Loucy (cell line): ENCODE data around the gene NBEA.

Experiments
- EZH2phosphoT487 ChIP-seq: fragments of 200-600 bp; IDR thresholded peaks from 2 replicates; pipeline ENCODE4 v1.6.1; 2018; ENCODE audit warnings: antibody characterized with exemption, mild to moderate bottlenecking, moderate library complexity, borderline replicate concordance
- TF ChIP-seq, protein P1 (sequence below): fragments of 200-600 bp; sonication (generic); conservative IDR thresholded peaks from 2 replicates; pipeline ENCODE4 v1.5.1; 2014; ENCODE audit warnings: mild to moderate bottlenecking, antibody characterized with exemption, low read length

DNA sequence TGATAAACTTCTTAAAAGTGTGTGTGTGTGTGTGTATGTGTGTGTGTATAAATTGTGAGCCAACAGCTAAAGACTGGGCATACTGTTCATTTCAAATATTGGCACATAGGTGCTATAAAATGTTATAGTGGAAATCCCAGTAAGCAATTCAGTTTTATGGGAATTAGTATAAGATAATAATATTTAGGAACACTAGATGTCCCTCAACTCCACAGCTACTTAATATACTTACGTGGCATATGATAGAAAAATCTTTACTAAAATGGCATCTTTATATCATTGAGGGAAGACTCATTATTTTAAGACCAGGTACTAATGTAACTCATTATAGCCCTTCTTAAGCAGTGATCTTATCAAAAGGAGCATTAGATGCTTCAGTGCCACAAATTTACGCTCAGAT is 268.2 kb downstream of the NBEA start:
- TF ChIP-seq, protein P1, sequence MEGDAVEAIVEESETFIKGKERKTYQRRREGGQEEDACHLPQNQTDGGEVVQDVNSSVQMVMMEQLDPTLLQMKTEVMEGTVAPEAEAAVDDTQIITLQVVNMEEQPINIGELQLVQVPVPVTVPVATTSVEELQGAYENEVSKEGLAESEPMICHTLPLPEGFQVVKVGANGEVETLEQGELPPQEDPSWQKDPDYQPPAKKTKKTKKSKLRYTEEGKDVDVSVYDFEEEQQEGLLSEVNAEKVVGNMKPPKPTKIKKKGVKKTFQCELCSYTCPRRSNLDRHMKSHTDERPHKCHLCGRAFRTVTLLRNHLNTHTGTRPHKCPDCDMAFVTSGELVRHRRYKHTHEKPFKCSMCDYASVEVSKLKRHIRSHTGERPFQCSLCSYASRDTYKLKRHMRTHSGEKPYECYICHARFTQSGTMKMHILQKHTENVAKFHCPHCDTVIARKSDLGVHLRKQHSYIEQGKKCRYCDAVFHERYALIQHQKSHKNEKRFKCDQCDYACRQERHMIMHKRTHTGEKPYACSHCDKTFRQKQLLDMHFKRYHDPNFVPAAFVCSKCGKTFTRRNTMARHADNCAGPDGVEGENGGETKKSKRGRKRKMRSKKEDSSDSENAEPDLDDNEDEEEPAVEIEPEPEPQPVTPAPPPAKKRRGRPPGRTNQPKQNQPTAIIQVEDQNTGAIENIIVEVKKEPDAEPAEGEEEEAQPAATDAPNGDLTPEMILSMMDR, result peak; percentile 43
- TF ChIP-seq EZH2phosphoT487, result no peak
